ENCODE measurements around the gene GLIS1.

GLIS1 gene

GRCh38 chr1:53672243-53672642 lies 66.7 kb downstream of the GLIS1 start:
- no peak for DNase-seq

- DNase-seq: no peak
Observed at GRCh38 chr1:53669621-53670191, 69.3 kb downstream of the GLIS1 start.

- no peak for DNase-seq
Observed at GRCh38 chr1:53666566-53666965, 72.4 kb downstream of the GLIS1 start.

DNA sequence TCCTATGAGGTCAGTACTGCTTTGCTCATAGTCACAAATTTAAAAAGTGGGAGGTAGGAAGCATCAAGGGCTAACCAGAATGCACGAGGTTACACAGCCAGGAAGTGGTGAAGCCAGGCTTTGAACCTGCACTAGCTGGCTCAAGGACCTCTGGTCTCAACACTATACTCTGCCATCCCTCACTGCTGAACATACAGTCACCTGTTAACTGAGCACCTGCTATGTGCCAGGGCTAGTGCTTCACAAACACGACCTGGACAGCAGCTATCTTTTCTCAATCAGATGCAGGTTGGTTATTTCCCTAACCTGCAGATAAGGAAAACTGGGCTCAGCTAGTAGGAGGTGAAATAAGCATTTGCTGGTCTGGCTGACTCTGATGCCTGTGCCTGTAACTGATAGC lies 73.0 kb downstream of the GLIS1 start:
- no peak for DNase-seq

- DNase-seq: no peak
Observed at GRCh38 chr1:53663529-53664300, 75.2 kb downstream of the GLIS1 start.

- no peak for DNase-seq
Observed at GRCh38 chr1:53662951-53663350, 76.0 kb downstream of the GLIS1 start.

- no peak for DNase-seq
Observed at GRCh38 chr1:53662169-53662568, 76.8 kb downstream of the GLIS1 start.

DNA sequence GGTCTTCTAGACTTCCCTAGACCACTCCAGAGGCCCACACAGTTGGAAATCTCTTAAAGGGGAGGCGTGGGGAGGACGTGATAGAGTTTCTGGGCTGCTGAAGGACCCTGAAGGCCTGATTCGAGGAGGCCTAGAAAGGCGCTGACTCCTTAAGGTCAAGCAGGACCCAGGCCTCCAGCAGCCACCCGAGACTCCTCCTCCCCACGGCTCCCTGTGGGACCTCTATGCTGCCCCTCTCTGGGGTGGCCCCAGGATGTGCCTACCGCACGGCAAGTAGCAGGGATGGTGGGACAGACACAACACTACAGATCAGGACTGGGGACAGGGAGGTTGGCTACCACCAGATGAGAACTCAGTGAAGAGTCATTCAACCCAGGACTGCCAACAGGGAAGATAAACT lies 77.5 kb downstream of the GLIS1 start:
- DNase-seq: no peak

GRCh38 chr1:53660666-53661065 lies 78.3 kb downstream of the GLIS1 start:
- no peak for DNase-seq

GRCh38 chr1:53659436-53659835 lies 79.5 kb downstream of the GLIS1 start:
- DNase-seq: no peak

- no peak for DNase-seq
Observed at GRCh38 chr1:53658489-53659230, 80.3 kb downstream of the GLIS1 start.

DNA sequence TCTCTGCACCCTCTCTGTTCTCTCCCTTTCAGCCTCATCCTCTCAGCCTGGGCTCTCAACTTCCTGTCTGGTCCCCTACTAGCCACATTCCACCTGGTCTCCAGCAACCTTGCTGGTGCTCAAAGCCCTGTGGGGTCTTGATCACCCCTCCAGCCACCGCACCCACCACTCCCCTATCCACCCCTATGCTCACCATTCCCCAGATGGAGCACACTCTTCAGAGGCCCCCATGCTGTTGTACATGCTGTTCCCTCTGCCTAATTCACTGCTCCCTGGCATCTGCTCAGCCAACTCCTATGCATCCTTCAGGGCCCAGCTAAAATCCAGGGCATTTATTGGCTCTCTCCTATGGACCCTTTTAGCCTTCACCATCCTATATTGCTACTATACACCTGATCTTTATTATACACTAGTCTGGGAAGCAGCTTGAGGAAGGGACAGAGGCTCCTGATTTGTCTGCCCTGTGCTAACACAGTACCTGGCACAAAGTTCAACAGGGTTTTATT lies 81.0 kb downstream of the GLIS1 start:
- no peak for DNase-seq

DNA sequence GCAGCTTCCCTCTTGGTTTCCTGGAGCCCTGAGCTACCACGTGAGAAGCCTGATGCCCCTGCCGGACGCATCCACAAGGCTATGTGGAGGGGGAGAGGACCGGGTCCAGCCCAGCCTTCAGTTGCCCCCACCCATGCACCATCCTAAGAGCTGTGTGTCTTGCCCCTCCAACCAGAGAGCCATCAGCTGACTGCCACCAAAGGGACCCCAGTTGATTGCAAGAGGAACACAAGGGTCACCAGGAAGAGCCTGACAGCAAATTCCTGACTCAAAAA lies 81.5 kb downstream of the GLIS1 start:
- DNase-seq: no peak

GRCh38 chr1:53656747-53657530 lies 82.0 kb downstream of the GLIS1 start:
- no peak for DNase-seq

DNA sequence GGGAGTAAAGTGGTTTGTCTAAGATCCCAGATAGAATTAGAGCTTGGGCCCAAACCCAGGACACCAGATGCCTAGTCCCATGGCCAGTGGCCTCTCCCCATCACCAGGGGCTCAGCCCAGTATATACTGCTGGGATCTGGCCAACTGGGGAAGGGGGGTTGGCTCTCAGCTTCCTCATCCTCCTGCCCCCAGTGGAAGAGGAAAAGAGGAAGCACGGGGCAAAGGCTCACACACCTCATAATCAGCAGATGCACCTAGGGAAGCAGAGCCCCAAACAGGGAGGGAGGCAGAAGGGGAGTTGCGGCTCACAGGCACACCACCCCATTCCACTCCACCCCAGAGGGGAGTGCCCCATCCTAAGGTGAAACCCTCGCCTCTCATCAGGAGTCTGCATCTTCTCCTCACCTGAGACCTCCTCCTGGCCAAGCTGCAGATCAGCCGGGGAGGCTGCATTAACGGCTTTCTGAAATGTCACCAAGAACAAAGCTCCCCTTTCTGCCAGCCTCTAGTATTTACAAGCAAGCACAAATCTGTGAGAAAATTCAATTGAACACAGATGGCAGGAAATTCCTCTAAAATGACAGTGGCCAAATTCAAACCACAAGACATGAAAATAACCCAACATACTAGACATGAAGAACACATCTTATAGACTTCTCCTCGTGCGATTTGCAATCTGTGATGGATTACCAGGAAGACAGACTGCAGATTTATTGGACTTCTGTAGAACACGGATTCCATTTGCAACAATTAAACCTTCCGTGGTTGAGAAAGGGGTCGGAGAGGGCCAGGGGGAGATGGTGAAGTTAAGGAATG lies 82.8 kb downstream of the GLIS1 start:
- no peak for DNase-seq

GRCh38 chr1:53654216-53655210 lies 84.5 kb downstream of the GLIS1 start:
- no peak for DNase-seq

DNA sequence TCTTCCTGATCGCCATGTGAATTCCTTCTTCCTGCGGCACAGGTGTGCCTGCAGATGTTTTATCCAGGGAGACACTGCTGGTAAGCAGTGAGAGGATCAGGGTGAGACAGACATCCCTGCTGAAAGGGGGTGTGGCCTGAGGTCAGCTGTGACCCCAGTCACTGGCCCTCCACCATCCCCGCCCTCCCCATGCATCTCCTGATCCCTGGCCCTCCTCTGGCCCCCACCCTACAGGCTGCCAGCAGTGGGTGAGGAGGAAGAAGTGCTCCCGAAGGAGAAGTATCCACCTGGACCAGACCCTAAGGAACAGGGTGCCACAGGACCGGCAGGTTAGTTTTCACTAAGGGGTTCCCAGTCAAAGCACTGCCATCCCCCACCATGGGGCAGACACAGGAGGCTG lies 85.3 kb downstream of the GLIS1 start:
- no peak for DNase-seq

DNA sequence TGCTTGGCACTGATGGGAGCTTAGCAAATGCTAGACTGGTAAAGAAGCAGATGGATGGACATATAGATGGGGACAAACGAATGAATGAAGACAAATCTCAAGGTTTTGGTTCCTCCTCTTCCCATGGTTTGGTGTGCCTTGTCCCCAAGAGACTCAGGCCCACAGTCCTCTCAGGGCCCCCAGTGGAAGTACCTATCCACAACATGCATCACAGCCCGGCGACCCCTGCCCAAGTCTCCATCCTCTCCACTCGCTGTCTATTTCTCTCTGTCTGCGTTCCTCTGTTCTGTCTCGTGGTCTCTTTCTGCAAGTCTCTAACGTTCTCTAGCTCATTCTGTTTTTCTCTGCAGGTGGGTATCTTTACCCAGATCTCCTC lies 85.8 kb downstream of the GLIS1 start:
- DNase-seq: no peak

GRCh38 chr1:53652441-53653199 lies 86.3 kb downstream of the GLIS1 start:
- no peak for DNase-seq

GRCh38 chr1:53651356-53651755 lies 87.6 kb downstream of the GLIS1 start:
- DNase-seq: no peak

All from NCI-H748 treated with DMSO at 0.1 percent for 48 hours (cell line).